AG09309 (cell line): ENCODE measurements around the gene AKT1S1.

Experiments used
- DNase-seq: peaks from one replicate; pipeline ENCODE4 v3.0.0-alpha.2; 2010; ENCODE audit warnings: low read depth
- H3K4me3 ChIP-seq: 2 replicates; pipeline ENCODE4 v1.5.1; 2011; ENCODE audit warnings: mild to moderate bottlenecking, low read depth, low read length, moderate library complexity; ENCODE audit not compliant: control insufficient read depth
- TF ChIP-seq, protein P1 (sequence below): IDR thresholded peaks from 2 replicates; pipeline ENCODE4 v1.5.1; 2011; ENCODE audit warnings: mild to moderate bottlenecking, low read depth, low read length, inconsistent platforms; ENCODE audit not compliant: insufficient read depth, control insufficient read depth; ENCODE audit errors: missing control alignments

AKT1S1 gene

DNA sequence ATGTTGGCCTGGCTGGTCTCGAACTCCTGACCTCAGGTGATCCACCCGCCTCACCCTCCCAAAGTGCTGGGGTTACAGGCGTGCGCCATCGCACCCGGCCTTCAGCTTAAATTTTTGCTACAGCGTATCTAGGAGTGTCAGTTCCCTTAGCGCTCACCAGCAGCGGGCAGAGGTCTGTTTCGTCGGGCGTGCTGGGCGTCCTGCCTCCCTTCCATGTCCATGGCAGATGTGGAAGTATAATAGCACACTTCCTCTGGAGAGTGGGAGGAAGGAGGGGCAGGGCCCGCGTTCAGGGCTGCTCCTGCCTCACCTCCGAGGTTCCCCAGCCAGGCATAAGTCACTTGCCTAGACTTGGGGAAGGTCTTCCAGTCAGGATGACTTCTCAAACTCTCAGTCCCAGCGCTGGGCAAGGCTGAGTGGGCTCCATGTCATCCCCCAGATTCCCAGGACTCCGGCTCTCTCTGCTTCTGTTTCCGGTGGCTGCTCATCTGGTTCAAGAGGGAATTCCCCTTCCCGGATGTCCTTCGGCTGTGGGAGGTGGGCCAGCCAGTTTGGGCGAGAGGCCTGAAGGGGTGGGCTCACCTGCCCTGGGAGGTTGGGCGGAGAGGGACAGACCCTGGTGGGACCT, 10.0 kb upstream of the AKT1S1 start:
- DNase-seq = no peak
- TF ChIP-seq, protein P1, sequence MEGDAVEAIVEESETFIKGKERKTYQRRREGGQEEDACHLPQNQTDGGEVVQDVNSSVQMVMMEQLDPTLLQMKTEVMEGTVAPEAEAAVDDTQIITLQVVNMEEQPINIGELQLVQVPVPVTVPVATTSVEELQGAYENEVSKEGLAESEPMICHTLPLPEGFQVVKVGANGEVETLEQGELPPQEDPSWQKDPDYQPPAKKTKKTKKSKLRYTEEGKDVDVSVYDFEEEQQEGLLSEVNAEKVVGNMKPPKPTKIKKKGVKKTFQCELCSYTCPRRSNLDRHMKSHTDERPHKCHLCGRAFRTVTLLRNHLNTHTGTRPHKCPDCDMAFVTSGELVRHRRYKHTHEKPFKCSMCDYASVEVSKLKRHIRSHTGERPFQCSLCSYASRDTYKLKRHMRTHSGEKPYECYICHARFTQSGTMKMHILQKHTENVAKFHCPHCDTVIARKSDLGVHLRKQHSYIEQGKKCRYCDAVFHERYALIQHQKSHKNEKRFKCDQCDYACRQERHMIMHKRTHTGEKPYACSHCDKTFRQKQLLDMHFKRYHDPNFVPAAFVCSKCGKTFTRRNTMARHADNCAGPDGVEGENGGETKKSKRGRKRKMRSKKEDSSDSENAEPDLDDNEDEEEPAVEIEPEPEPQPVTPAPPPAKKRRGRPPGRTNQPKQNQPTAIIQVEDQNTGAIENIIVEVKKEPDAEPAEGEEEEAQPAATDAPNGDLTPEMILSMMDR = no peak
- H3K4me3 ChIP-seq = no peak overlapping the region

DNA sequence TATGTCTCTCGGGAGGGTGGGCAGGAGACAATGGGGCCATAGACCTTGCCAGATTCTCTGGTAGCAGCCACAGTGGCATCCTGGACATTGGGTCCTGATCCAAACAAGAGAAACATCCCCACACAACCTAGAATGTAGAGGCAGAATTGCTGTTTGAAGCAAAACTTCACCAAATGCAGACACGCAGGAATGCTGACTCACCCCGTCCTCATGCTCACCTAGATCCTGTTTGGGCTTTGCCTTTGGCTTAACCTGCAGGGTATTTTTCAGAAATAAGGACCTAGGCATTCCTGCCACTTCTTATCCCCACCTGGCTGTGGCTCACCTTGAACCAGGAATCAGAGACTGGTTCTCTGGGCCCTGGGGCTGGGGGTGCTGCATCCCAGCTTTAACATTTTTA, 7.6 kb upstream of the AKT1S1 start:
- TF ChIP-seq, protein P1 = no peak
- no peak overlapping the region for H3K4me3 ChIP-seq
- DNase-seq = no peak

DNA sequence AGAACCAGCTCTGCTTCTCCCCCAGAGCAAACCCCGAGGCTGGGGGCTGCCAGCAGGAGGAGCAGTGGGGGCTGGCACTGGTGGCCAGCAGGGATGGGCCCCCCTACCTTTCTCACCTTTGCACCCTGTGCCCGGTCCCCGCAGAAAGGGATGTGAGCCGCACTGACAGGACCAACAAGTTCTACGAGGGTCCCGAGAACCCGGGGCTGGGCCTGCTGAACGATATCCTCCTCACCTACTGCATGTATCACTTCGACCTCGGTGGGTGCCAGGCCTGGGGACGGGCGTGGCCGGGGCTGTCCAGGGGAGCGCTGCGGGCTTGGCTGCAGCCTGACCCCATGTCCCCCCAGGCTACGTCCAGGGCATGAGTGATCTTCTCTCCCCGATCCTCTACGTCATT, 7.0 kb upstream of the AKT1S1 start:
- no peak overlapping the region for H3K4me3 ChIP-seq
- no peak for DNase-seq
- TF ChIP-seq, protein P1 = no peak

DNA sequence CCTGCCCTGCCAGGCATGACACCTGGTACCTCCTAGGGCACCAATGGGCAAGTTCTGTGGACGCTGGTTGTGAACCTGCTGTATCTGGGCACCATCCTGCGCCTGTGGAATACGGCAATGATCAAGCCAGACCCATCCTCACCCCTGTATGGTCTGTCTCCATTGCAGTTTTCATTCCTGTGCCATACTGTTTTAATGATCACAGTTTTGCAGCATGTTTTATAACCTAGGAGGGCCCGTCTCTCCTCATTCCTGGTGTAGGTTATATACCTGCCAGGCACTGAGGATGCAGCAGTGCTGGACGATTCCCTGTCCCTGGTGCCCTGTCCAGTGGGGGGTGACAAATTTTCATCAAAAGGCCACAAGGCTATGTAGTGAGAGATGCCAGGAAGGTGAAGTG, 5.9 kb upstream of the AKT1S1 start:
- no peak overlapping the region for H3K4me3 ChIP-seq
- TF ChIP-seq, protein P1 = no peak
- DNase-seq = no peak

DNA sequence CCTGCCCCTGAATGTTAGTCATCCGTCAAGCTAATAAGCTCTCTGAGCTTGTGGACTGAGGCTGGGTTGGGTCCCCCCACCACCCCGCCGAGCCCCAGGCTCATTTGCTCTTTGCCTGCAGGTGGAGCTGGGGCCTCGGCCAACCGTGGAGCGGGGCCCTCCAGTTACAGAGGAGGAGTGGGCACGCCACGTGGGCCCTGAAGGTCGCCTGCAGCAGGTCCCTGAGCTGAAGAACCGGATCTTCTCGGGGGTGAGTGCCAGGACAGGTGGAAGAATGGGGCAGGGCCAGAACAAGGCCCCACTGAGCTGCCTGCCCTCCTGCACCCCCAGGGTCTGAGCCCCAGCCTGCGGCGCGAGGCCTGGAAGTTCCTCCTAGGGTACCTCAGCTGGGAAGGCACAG, 5.5 kb upstream of the AKT1S1 start:
- TF ChIP-seq, protein P1 = no peak
- no peak overlapping the region for H3K4me3 ChIP-seq
- DNase-seq = no peak

DNA sequence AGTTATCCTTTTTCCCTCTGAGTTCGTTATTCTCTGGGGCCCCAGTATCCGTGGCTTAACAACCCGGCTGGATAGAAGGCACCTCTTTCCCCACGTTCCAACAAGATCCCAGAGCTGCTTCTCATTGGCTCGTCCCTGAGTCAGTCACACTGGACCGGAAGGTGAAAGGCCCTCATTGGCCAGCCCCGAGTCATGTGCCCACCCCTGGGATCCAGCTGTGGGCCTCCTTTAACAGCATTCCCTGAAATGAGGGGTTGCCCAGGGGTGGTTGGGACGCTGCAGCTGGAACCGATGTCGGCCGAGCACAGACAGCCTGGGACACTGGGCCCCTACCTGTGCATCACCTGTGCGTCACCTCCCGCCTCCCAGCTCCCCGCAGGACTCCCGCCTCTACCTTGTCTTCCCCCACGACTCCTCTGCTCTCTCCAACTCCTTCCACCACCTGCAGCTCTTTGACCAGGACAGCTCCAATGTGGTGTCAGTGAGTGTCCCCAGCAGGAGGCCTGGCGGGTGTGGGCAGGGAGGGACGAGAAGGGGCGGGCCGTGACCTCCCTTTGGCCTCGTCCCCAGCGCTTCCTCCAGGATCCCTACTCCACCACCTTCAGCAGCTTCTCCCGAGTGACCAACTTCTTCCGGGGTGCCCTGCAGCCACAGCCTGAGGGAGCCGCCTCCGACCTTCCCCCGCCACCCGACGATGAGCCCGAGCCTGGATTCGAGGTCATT, 4.7 kb upstream of the AKT1S1 start:
- TF ChIP-seq, protein P1 = no peak
- DNase-seq = no peak
- H3K4me3 ChIP-seq = no peak overlapping the region
